IMR-90 (cell line): Measurements from ENCODE around the gene ELOVL5. TPM values are rescaled to one million over a fixed set of nuclear protein-coding genes. Genes with fewer than 3 reads are reported as not detected.

Experiments
- ATAC-seq: fragments of 200-7000 bp; cut with Tn5 transposase; 2 replicates; pipeline ENCODE4 v1.9.1; 2020; ENCODE audit warnings: low read depth, mild to moderate bottlenecking, moderate library complexity
- BruUV-seq: library from RNA; stranded (reverse); fragments of 400-500 nt; replicated peaks from 2 replicates; lab custom pipeline; 2021; lab: Mats Ljungman, UMichigan
- CTCF ChIA-PET: fragments of 300-600 bp; formaldehyde crosslinking; extraction: SDS; loops from one replicate; lab custom pipeline; 2021; ENCODE audit warnings: antibody characterized with exemption; lab: Yijun Ruan, JAX
- POLR2A ChIA-PET: fragments of 300-600 bp; sonication (Branson Sonifier 250); formaldehyde crosslinking; loops from one replicate; lab custom pipeline; 2022; ENCODE audit warnings: antibody characterized with exemption; ENCODE audit not compliant: unreplicated experiment; lab: Charles Lee
- DNase-seq: peaks from one replicate; pipeline ENCODE4 v3.0.0; 2013
- H2AFZ ChIP-seq: replicated peaks from 2 replicates; pipeline ENCODE3; 2013; ENCODE audit warnings: low read length, mild to moderate bottlenecking; ENCODE audit not compliant: poor library complexity
- H2AK5ac ChIP-seq: 2 replicates; pipeline ENCODE4 v1.6.1; 2013; ENCODE audit warnings: low read depth, low read length, inconsistent platforms
- H2AK9ac ChIP-seq: replicated peaks from 2 replicates; pipeline ENCODE3; 2013; ENCODE audit warnings: mild to moderate bottlenecking, low read depth, low read length, moderate library complexity; ENCODE audit not compliant: poor library complexity
- H2BK120ac ChIP-seq: 2 replicates; pipeline ENCODE4 v1.6.1; 2013; ENCODE audit warnings: low read depth, low read length, inconsistent platforms
- H2BK15ac ChIP-seq: 3 replicates; pipeline ENCODE4 v1.6.1; 2013; ENCODE audit warnings: low read depth, low read length, inconsistent platforms
- H2BK20ac ChIP-seq: 2 replicates; pipeline ENCODE4 v1.6.1; 2013; ENCODE audit warnings: low read depth, mild to moderate bottlenecking, inconsistent platforms, low read length, moderate library complexity
- H2BK5ac ChIP-seq: 2 replicates; pipeline ENCODE4 v1.6.1; 2013; ENCODE audit warnings: mild to moderate bottlenecking, low read depth, low read length, inconsistent platforms; ENCODE audit not compliant: poor library complexity, severe bottlenecking
- H3K14ac ChIP-seq: replicated peaks from 2 replicates; pipeline ENCODE4 v1.6.1; 2013; ENCODE audit warnings: low read depth, low read length, inconsistent platforms
- H3K18ac ChIP-seq: 2 replicates; pipeline ENCODE4 v1.6.1; 2013; ENCODE audit warnings: low read depth, low read length, control low read depth
- H3K23ac ChIP-seq: 2 replicates; pipeline ENCODE4 v1.6.1; 2013; ENCODE audit warnings: low read depth, low read length, inconsistent platforms
- H3K27ac ChIP-seq: 2 replicates; pipeline ENCODE4 v1.5.1; 2013; ENCODE audit warnings: mild to moderate bottlenecking, control low read depth, low read length; ENCODE audit not compliant: insufficient read depth
- H3K27me3 ChIP-seq: 2 replicates; pipeline ENCODE4 v1.6.1; 2013; ENCODE audit warnings: low read length; ENCODE audit not compliant: control insufficient read depth, insufficient read depth
- H3K36me3 ChIP-seq: 2 replicates; pipeline ENCODE4 v1.6.1; 2013; ENCODE audit warnings: low read length, mixed read lengths; ENCODE audit not compliant: control insufficient read depth, insufficient read depth
- H3K4ac ChIP-seq: 2 replicates; pipeline ENCODE4 v1.6.1; 2013; ENCODE audit warnings: low read depth, low read length, inconsistent platforms
- H3K4me1 ChIP-seq: 2 replicates; pipeline ENCODE4 v1.6.1; 2013; ENCODE audit warnings: low read length, mixed read lengths; ENCODE audit not compliant: control insufficient read depth, insufficient read depth
- H3K4me2 ChIP-seq: 2 replicates; pipeline ENCODE4 v1.6.1; 2013; ENCODE audit warnings: low read depth, mild to moderate bottlenecking, control low read depth, low read length, moderate library complexity
- H3K4me3 ChIP-seq: 2 replicates; pipeline ENCODE4 v1.5.1; 2013; ENCODE audit warnings: low read depth, mild to moderate bottlenecking, control low read depth, low read length, moderate library complexity; ENCODE audit not compliant: insufficient read depth
- H3K56ac ChIP-seq: 2 replicates; pipeline ENCODE4 v1.6.1; 2013; ENCODE audit warnings: low read length, inconsistent platforms; ENCODE audit not compliant: insufficient read depth; ENCODE audit errors: extremely low read depth
- H3K79me1 ChIP-seq, 2 experiments: 2 replicates each; pipeline ENCODE4 v1.6.1; 2013; ENCODE audit warnings: low read length in 2 of 2, inconsistent platforms in 1 of 2, low read depth in 1 of 2
- H3K9ac ChIP-seq: 2 replicates; pipeline ENCODE4 v1.6.1; 2013; ENCODE audit warnings: low read depth, low read length, control low read depth
- H3K9me1 ChIP-seq: 2 replicates; pipeline ENCODE4 v1.6.1; 2013; ENCODE audit warnings: low read length, inconsistent platforms; ENCODE audit not compliant: insufficient read depth
- H3K9me3 ChIP-seq: 2 replicates; pipeline ENCODE4 v1.6.1; 2013; ENCODE audit warnings: low read length; ENCODE audit not compliant: control insufficient read depth, insufficient read depth
- H4K20me1 ChIP-seq: 2 replicates; pipeline ENCODE4 v1.6.1; 2013; ENCODE audit warnings: low read length, inconsistent platforms; ENCODE audit not compliant: insufficient read depth
- H4K5ac ChIP-seq: 2 replicates; pipeline ENCODE4 v1.6.1; 2013; ENCODE audit warnings: mild to moderate bottlenecking, low read depth, low read length, control low read depth
- H4K8ac ChIP-seq, 2 experiments: 2 replicates each; pipeline ENCODE4 v1.6.1; 2013; ENCODE audit warnings: low read depth in 2 of 2, low read length in 2 of 2, control low read depth in 1 of 2, inconsistent platforms in 1 of 2
- H4K91ac ChIP-seq: 2 replicates; pipeline ENCODE4 v1.6.1; 2013; ENCODE audit warnings: low read depth, low read length, inconsistent platforms; ENCODE audit not compliant: insufficient read depth
- BHLHE40 ChIP-seq: fragments of 150-350 bp; IDR thresholded peaks from 2 replicates; pipeline ENCODE4 v1.6.1; 2016; ENCODE audit warnings: mild to moderate bottlenecking, low read depth, low read length
- RAD21 ChIP-seq: IDR thresholded peaks from 2 replicates; pipeline ENCODE4 v1.6.1; 2012; ENCODE audit warnings: low read length, improper control_type of control experiment
- RCOR1 ChIP-seq: IDR thresholded peaks from 2 replicates; pipeline ENCODE4 v1.6.1; 2012; ENCODE audit warnings: mild to moderate bottlenecking, low read length, improper control_type of control experiment; ENCODE audit not compliant: insufficient replicate concordance
- WGBS, 2 experiments: methylation state at CpG; one replicate each; pipeline versions ENCODE4 v1.1.5 to v1.1.7; 2013; ENCODE audit warnings: missing lambda C conversion rate in 2 of 2; ENCODE audit not compliant: insufficient read length in 1 of 2; ENCODE audit errors: extremely low coverage in 2 of 2; 5-methylcytosine and 5-hydroxymethylcytosine counted together
- dilution Hi-C: fragments of 300-500 bp; cut with HindIII; formaldehyde crosslinking; loops from one replicate; pipeline ENCODE4 v1.14.3; 2018; ENCODE audit warnings: low sequenced_read_pairs; ENCODE audit not compliant: unreplicated experiment
- in situ Hi-C: fragments of 300-500 bp; cut with MboI; formaldehyde crosslinking; loops from 3 replicates; pipeline ENCODE4 v1.14.3; 2019; ENCODE audit warnings: low sequenced_read_pairs, inconsistent platforms, mixed read lengths
- intact Hi-C: fragments of 100-400 bp; cut with micrococcal nuclease; formaldehyde crosslinking; loops from 2 replicates; pipeline ENCODE4 v1.10.0; 2022
- polyA plus RNA-seq, 3 experiments: library from polyadenylated mRNA; depleted of rRNA; stranded (reverse); fragments of >200 nt; gene quantifications; 2 replicates each; pipeline ENCODE4 v1.2.3, GENCODE V29; 2012; ENCODE audit warnings: low replicate concordance in 1 of 3
- total RNA-seq: library from RNA; depleted of rRNA; stranded (reverse); fragments of >200 nt; gene quantifications from 2 replicates; pipeline ENCODE4 v1.2.3, GENCODE V29; 2012
- TF ChIP-seq, protein P1 (sequence below): fragments of 150-350 bp; IDR thresholded peaks from 2 replicates; pipeline ENCODE4 v1.6.1; 2016; ENCODE audit warnings: low read depth, mild to moderate bottlenecking, low read length, moderate library complexity, borderline replicate concordance

ELOVL5 gene
- total and polyA plus RNA-seq, 2 of the 4 experiments (the other 2 are of a cell fraction): 32.1 to 42.3 TPM

DNA sequence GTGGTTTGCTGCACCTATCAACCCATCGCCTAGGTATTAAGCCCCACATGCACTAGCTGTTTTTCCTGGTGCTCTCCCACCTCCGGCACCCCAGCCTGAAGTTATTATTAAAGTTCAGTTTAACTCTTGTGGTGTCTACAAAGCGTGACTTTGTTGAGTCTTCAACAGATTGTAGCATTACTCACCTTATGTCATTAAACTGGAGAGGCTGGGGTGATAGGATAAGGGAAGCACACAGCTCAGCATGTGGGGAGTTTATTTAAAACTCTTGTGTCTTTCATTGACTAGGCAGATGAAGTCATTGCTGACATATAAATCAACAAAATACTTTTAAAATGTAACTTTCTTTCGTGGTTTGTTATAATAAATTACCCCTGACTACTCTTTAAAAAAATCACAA is 115.4 kb downstream of the ELOVL5 start:
- no CpG with 5 or more reads among the region's 4 CpGs for WGBS, 2 experiments
- H3K9ac ChIP-seq: no peak overlapping the region
- no peak overlapping the region for H4K5ac ChIP-seq
- no peak overlapping the region for H2BK20ac ChIP-seq
- no peak overlapping the region for H4K8ac ChIP-seq
- H3K56ac ChIP-seq: no peak overlapping the region
- TF ChIP-seq, protein P1, sequence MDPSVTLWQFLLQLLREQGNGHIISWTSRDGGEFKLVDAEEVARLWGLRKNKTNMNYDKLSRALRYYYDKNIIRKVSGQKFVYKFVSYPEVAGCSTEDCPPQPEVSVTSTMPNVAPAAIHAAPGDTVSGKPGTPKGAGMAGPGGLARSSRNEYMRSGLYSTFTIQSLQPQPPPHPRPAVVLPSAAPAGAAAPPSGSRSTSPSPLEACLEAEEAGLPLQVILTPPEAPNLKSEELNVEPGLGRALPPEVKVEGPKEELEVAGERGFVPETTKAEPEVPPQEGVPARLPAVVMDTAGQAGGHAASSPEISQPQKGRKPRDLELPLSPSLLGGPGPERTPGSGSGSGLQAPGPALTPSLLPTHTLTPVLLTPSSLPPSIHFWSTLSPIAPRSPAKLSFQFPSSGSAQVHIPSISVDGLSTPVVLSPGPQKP: no peak
- TF ChIP-seq RCOR1 (no peak), RAD21 (no peak), BHLHE40 (peak; percentile 77)
- no peak overlapping the region for H2BK120ac ChIP-seq
- POLR2A ChIA-PET: no interaction called here
- no peak overlapping the region for H3K27ac ChIP-seq
- H3K18ac ChIP-seq: no peak overlapping the region
- H3K23ac ChIP-seq: no peak overlapping the region
- no peak overlapping the region for H2AFZ ChIP-seq
- dilution Hi-C loops: no loop called here
- H2AK9ac ChIP-seq: no peak overlapping the region
- no peak overlapping the region for H3K4me3 ChIP-seq
- intact Hi-C loops: no loop called here
- CTCF ChIA-PET: no interaction called here
- BruUV-seq: no TSS peak
- ATAC-seq: peak; percentile 61
- H2BK15ac ChIP-seq: no peak overlapping the region
- peak; percentile 52 for DNase-seq
- H4K91ac ChIP-seq: no peak overlapping the region
- no peaks in the 10 kb centered on the region for H3K9me3 ChIP-seq
- H3K4me1 ChIP-seq: no peaks in the 10 kb centered on the region
- no peaks in the 10 kb centered on the region for H3K79me1 ChIP-seq
- H3K36me3 ChIP-seq: no peaks in the 10 kb centered on the region
- peaks cover 20% of the 10 kb centered on the region for H3K27me3 ChIP-seq
- H2AK5ac ChIP-seq: no peak overlapping the region
- H3K4ac ChIP-seq: no peak overlapping the region
- no peak overlapping the region for H3K14ac ChIP-seq
- H3K4me2 ChIP-seq: no peak overlapping the region
- in situ Hi-C loops: no loop called here
- no peaks in the 10 kb centered on the region for H4K20me1 ChIP-seq
- H3K9me1 ChIP-seq: no peaks in the 10 kb centered on the region
- no peak overlapping the region for H2BK5ac ChIP-seq
